Middle frontal gyrus (tissue), 1 donor: ENCODE results near the gene VPS8.
"Not testable (repeated sequence)": the region's sequence is repeated elsewhere in the genome, so short reads cannot be mapped to it uniquely, and the experiment has no call there.

Experiments
- DNase-seq: peaks from one replicate; pipeline ENCODE4 v3.0.0-alpha.2; 2015; ENCODE audit warnings: low spot score; ENCODE audit errors: extremely low spot score

The VPS8 gene

GRCh38 chr3:184911570-184911969 is 99.6 kb downstream of the VPS8 start:
- DNase-seq: no peak

- DNase-seq: no peak
Measured at GRCh38 chr3:184912163-184912562, 100.2 kb downstream of the VPS8 start.

- no peak for DNase-seq
Measured at GRCh38 chr3:184914628-184915027, 102.7 kb downstream of the VPS8 start.

GRCh38 chr3:184918750-184919149 is 106.8 kb downstream of the VPS8 start:
- DNase-seq: no peak

- DNase-seq: no peak
Measured at GRCh38 chr3:184919651-184920050, 107.7 kb downstream of the VPS8 start.

- no peak for DNase-seq
Measured at GRCh38 chr3:184924547-184924946, 112.6 kb downstream of the VPS8 start.

- no peak for DNase-seq
Measured at GRCh38 chr3:184927796-184928315, 115.9 kb downstream of the VPS8 start.

- no peak for DNase-seq
Measured at GRCh38 chr3:184932777-184933176, 120.8 kb downstream of the VPS8 start.

- no peak for DNase-seq
Measured at GRCh38 chr3:184937611-184938010, 125.6 kb downstream of the VPS8 start.

GRCh38 chr3:184941408-184941807 is 129.4 kb downstream of the VPS8 start:
- no peak for DNase-seq

GRCh38 chr3:184942735-184943134 is 130.8 kb downstream of the VPS8 start:
- DNase-seq: no peak

GRCh38 chr3:184944241-184944640 is 132.3 kb downstream of the VPS8 start:
- no peak for DNase-seq

GRCh38 chr3:184945886-184946625 is 134.1 kb downstream of the VPS8 start:
- DNase-seq: no peak

- DNase-seq: no peak
Measured at GRCh38 chr3:184946917-184947316, 135.0 kb downstream of the VPS8 start.

- DNase-seq: no peak
Measured at GRCh38 chr3:184949251-184949965, 137.4 kb downstream of the VPS8 start.

- DNase-seq: not testable (repeated sequence)
Measured at GRCh38 chr3:184950816-184951215, 138.8 kb downstream of the VPS8 start.

GRCh38 chr3:184952671-184953070 is 140.7 kb downstream of the VPS8 start:
- no peak for DNase-seq

- DNase-seq: no peak
Measured at GRCh38 chr3:184953401-184953800, 141.4 kb downstream of the VPS8 start.

GRCh38 chr3:184954251-184954650 is 142.3 kb downstream of the VPS8 start:
- DNase-seq: no peak

GRCh38 chr3:184954851-184955250 is 142.9 kb downstream of the VPS8 start:
- not testable (repeated sequence) for DNase-seq

GRCh38 chr3:184965639-184966430 is 153.9 kb downstream of the VPS8 start:
- DNase-seq: no peak

GRCh38 chr3:184968115-184968514 is 156.1 kb downstream of the VPS8 start:
- no peak for DNase-seq
